H1 (cell line): ENCODE results near the gene DNER. TPM values are rescaled to one million over a fixed set of nuclear protein-coding genes. Genes with fewer than 3 reads are reported as not detected.

Experiments used
- CTCF ChIA-PET: fragments of 300-600 bp; sonication (Branson Sonifier 250); formaldehyde crosslinking; loops from one replicate; lab custom pipeline; 2021; ENCODE audit not compliant: partially characterized antibody; lab: Charles Lee
- POLR2A ChIA-PET: fragments of 300-600 bp; sonication (Branson Sonifier 250); formaldehyde crosslinking; loops from one replicate; lab custom pipeline; 2021; ENCODE audit warnings: inconsistent platforms; ENCODE audit not compliant: partially characterized antibody; lab: Charles Lee
- DNase-seq, 2 experiments: peaks; one replicate each; pipeline versions ENCODE4 v3.0.0 to v3.0.0-alpha.2; 2010 to 2022; ENCODE audit warnings: low spot score in 2 of 2, low read depth in 1 of 2, mixed read lengths in 1 of 2
- FAIRE-seq: peaks from 2 replicates; lab custom pipeline; 2011; peaks lifted over from hg19 to GRCh38; lab: Jason Lieb, UNC
- H2AFZ ChIP-seq: 2 replicates; pipeline ENCODE4 v1.8.1; 2012; ENCODE audit warnings: low read length, inconsistent platforms
- H2AK5ac ChIP-seq: 2 replicates; pipeline ENCODE4 v1.6.1; 2013; ENCODE audit warnings: low read depth, low read length
- H2BK120ac ChIP-seq: replicated peaks from 2 replicates; pipeline ENCODE3; 2013; ENCODE audit warnings: low read depth, low read length, inconsistent platforms
- H2BK12ac ChIP-seq: 2 replicates; pipeline ENCODE4 v1.6.1; 2013; ENCODE audit warnings: low read depth, low read length
- H2BK15ac ChIP-seq: 2 replicates; pipeline ENCODE4 v1.6.1; 2013; ENCODE audit warnings: low read length
- H2BK20ac ChIP-seq: 2 replicates; pipeline ENCODE4 v1.6.1; 2013; ENCODE audit warnings: low read length
- H2BK5ac ChIP-seq: 2 replicates; pipeline ENCODE4 v1.6.1; 2013; ENCODE audit warnings: low read depth, low read length
- H3K14ac ChIP-seq: 2 replicates; pipeline ENCODE4 v1.6.1; 2013; ENCODE audit warnings: inconsistent platforms; ENCODE audit not compliant: insufficient read length
- H3K18ac ChIP-seq: 2 replicates; pipeline ENCODE4 v1.6.1; 2013; ENCODE audit warnings: low read length; ENCODE audit errors: extremely low read depth
- H3K23ac ChIP-seq: 2 replicates; pipeline ENCODE4 v1.6.1; 2013; ENCODE audit warnings: inconsistent platforms; ENCODE audit not compliant: insufficient read length
- H3K23me2 ChIP-seq: 2 replicates; pipeline ENCODE4 v1.6.1; 2013; ENCODE audit warnings: low read depth, low read length
- H3K27ac ChIP-seq: 2 replicates; pipeline ENCODE4 v1.6.1; 2011; ENCODE audit warnings: low read depth, low read length, inconsistent platforms
- H3K27me3 ChIP-seq, 4 experiments: replicated peaks in 1 of 4; 1 replicate in 1 of 4; 2 replicates in 3 of 4; pipeline versions ENCODE4 v1.6.1 to v1.8.1; 2011 to 2013; ENCODE audit warnings: low read length in 3 of 4, mild to moderate bottlenecking in 3 of 4, inconsistent platforms in 2 of 4, mixed read lengths in 2 of 4, moderate library complexity in 1 of 4; ENCODE audit not compliant: control insufficient read depth in 3 of 4, insufficient read depth in 3 of 4; ENCODE audit errors: extremely low read depth in 1 of 4
- H3K36me3 ChIP-seq, 4 experiments: 2 replicates each; pipeline versions ENCODE4 v1.6.1 to v1.8.1; 2011 to 2013; ENCODE audit warnings: mild to moderate bottlenecking in 4 of 4, low read length in 3 of 4, moderate library complexity in 2 of 4, control low read depth in 1 of 4, inconsistent platforms in 1 of 4; ENCODE audit not compliant: insufficient read depth in 4 of 4, control insufficient read depth in 2 of 4
- H3K4ac ChIP-seq: replicated peaks from 2 replicates; pipeline ENCODE3; 2013; ENCODE audit warnings: low read length, low read depth, mixed read lengths, inconsistent platforms; ENCODE audit not compliant: insufficient read length
- H3K4me1 ChIP-seq, 4 experiments: replicated peaks in 1 of 4; 1 replicate in 1 of 4; 2 replicates in 3 of 4; pipeline versions ENCODE4 v1.6.1 to v1.8.1; 2011 to 2013; ENCODE audit warnings: low read length in 3 of 4, inconsistent platforms in 2 of 4, mixed read lengths in 1 of 4; ENCODE audit not compliant: insufficient read depth in 4 of 4, control insufficient read depth in 3 of 4
- H3K4me2 ChIP-seq, 2 experiments: 2 replicates each; pipeline versions ENCODE4 v1.6.1 to v1.8.1; 2011 to 2013; ENCODE audit warnings: low read depth in 2 of 2, low read length in 2 of 2, control low read depth in 1 of 2, inconsistent platforms in 1 of 2, mild to moderate bottlenecking in 1 of 2; ENCODE audit not compliant: insufficient read depth in 1 of 2
- H3K4me3 ChIP-seq, 4 experiments: fragments of 200-600, 300-600 bp in 1 of 4; sonication (generic), shearing (Covaris generic), sonication (Bioruptor Twin) in 1 of 4; 2 replicates each; pipeline versions ENCODE4 v1.5.1 to v1.8.1; 2011 to 2016; ENCODE audit warnings: low read length in 4 of 4, low read depth in 3 of 4, control low read depth in 2 of 4, inconsistent platforms in 2 of 4, mild to moderate bottlenecking in 2 of 4, mixed read lengths in 1 of 4, moderate library complexity in 1 of 4; ENCODE audit not compliant: insufficient read depth in 2 of 4; ENCODE audit errors: extremely low read depth in 1 of 4
- H3K56ac ChIP-seq: replicated peaks from 2 replicates; pipeline ENCODE3; 2013; ENCODE audit warnings: low read depth, mild to moderate bottlenecking, mixed read lengths, low read length, inconsistent platforms; ENCODE audit not compliant: insufficient read length
- H3K79me1 ChIP-seq: 2 replicates; pipeline ENCODE4 v1.6.1; 2013; ENCODE audit warnings: low read depth, low read length, control low read depth
- H3K79me2 ChIP-seq, 2 experiments: 2 replicates each; pipeline versions ENCODE4 v1.6.1 to v1.8.1; 2012 to 2013; ENCODE audit warnings: low read length in 2 of 2, mild to moderate bottlenecking in 2 of 2, inconsistent platforms in 1 of 2; ENCODE audit not compliant: insufficient read depth in 2 of 2, control insufficient read depth in 1 of 2
- H3K9ac ChIP-seq, 4 experiments: replicated peaks in 1 of 4; 1 replicate in 1 of 4; 2 replicates in 3 of 4; pipeline versions ENCODE4 v1.6.1 to v1.8.1; 2011 to 2013; ENCODE audit warnings: low read depth in 3 of 4, low read length in 3 of 4, control low read depth in 2 of 4, mild to moderate bottlenecking in 2 of 4, moderate library complexity in 2 of 4, inconsistent platforms in 1 of 4; ENCODE audit errors: extremely low read depth in 1 of 4
- H3K9me3 ChIP-seq, 2 experiments: 2 replicates each; pipeline versions ENCODE4 v1.6.1 to v1.8.1; 2012 to 2013; ENCODE audit warnings: mild to moderate bottlenecking in 2 of 2, moderate library complexity in 2 of 2, control low read depth in 1 of 2, inconsistent platforms in 1 of 2, low read depth in 1 of 2, low read length in 1 of 2, mixed read lengths in 1 of 2; ENCODE audit not compliant: insufficient read depth in 2 of 2
- H4K20me1 ChIP-seq, 2 experiments: replicated peaks in 1 of 2; 2 replicates each; pipeline versions ENCODE3 to v1.8.1; 2011 to 2013; ENCODE audit warnings: inconsistent platforms in 2 of 2, low read length in 2 of 2, mild to moderate bottlenecking in 1 of 2; ENCODE audit not compliant: insufficient read depth in 2 of 2, control insufficient read depth in 1 of 2
- H4K5ac ChIP-seq: 2 replicates; pipeline ENCODE4 v1.6.1; 2013; ENCODE audit warnings: low read length, low read depth, mixed read lengths, inconsistent platforms; ENCODE audit not compliant: insufficient read length
- H4K8ac ChIP-seq: 2 replicates; pipeline ENCODE4 v1.8.0; 2013; ENCODE audit warnings: mild to moderate bottlenecking, moderate library complexity, low read length, inconsistent platforms; ENCODE audit not compliant: insufficient read depth; ENCODE audit errors: extremely low read depth
- H4K91ac ChIP-seq: replicated peaks from 2 replicates; pipeline ENCODE3; 2013; ENCODE audit warnings: low read length, mixed read lengths, inconsistent platforms; ENCODE audit not compliant: insufficient read length
- E2F6 ChIP-seq: IDR thresholded peaks from 2 replicates; pipeline ENCODE4 v1.6.1; 2012; ENCODE audit warnings: inconsistent platforms
- EGR1 ChIP-seq: IDR thresholded peaks from 2 replicates; pipeline ENCODE4 v1.6.1; 2011; ENCODE audit warnings: low read depth, low read length, borderline replicate concordance
- JUN ChIP-seq: IDR thresholded peaks from 2 replicates; pipeline ENCODE4 v1.6.1; 2011; ENCODE audit warnings: low read depth, mild to moderate bottlenecking, improper control_type of control experiment, low read length
- RAD21 ChIP-seq, 2 experiments: IDR thresholded peaks in 1 of 2; conservative IDR thresholded peaks in 1 of 2; 2 replicates each; pipeline ENCODE4 v1.6.1; 2011; ENCODE audit warnings: low read depth in 2 of 2, low read length in 2 of 2, improper control_type of control experiment in 1 of 2, inconsistent platforms in 1 of 2, mild to moderate bottlenecking in 1 of 2, moderate library complexity in 1 of 2
- SAP30 ChIP-seq: fragments of 300-600 bp; sonication (generic); IDR thresholded peaks from 2 replicates; pipeline ENCODE4 v1.7.1; 2012; ENCODE audit warnings: low read length, moderate library complexity, mild to moderate bottlenecking, inconsistent platforms; ENCODE audit not compliant: insufficient read depth, insufficient replicate concordance
- YY1 ChIP-seq: IDR thresholded peaks from 2 replicates; pipeline ENCODE4 v1.6.1; 2011; ENCODE audit warnings: low read depth, mild to moderate bottlenecking, low read length
- WGBS, 2 experiments: shearing (Covaris generic) in 1 of 2; methylation state at CpG; one replicate each; pipeline versions ENCODE4 v1.1.6 to v1.1.7; 2013 to 2015; ENCODE audit warnings: low lambda C conversion rate in 2 of 2, mixed read lengths in 2 of 2, inconsistent platforms in 1 of 2, low coverage in 1 of 2, missing lambda C conversion rate in 1 of 2; ENCODE audit not compliant: insufficient replicate concordance in 2 of 2, insufficient coverage in 1 of 2, insufficient read length in 1 of 2; ENCODE audit errors: extremely low coverage in 1 of 2, missing lambda C conversion rate in 1 of 2; 5-methylcytosine and 5-hydroxymethylcytosine counted together
- polyA plus RNA-seq, 7 experiments: library from polyadenylated mRNA; depleted of rRNA in 3 of 7; stranded (reverse) in 5 of 7; unstranded in 2 of 7; fragments of >200 nt in 5 of 7; fragments of 200-250 nt in 2 of 7; gene quantifications; 1 replicate in 5 of 7; 2 replicates in 1 of 7; 4 replicates in 1 of 7; pipeline versions ENCODE4 v1.2.1 to v1.2.3, GENCODE V29; 2011 to 2013; ENCODE audit warnings: missing spikeins in 2 of 7, mixed read lengths in 2 of 7
- total RNA-seq: library from RNA; stranded (reverse); fragmentation: NEBNext Ultra II Directional; extraction: Animal tissue kit (Norgen Biotek cat#: 25700); gene quantifications from 2 replicates; pipeline ENCODE4 v1.2.1, GENCODE V29; 2021
- TF ChIP-seq, protein P1 (sequence below): IDR thresholded peaks from 2 replicates; pipeline ENCODE4 v1.6.1; 2011; ENCODE audit warnings: low read length, improper control_type of control experiment

DNER gene
- total and polyA plus RNA-seq, 2 of the 8 experiments (the other 6 are each of a cell fraction or from before 2014, with no cell fraction given) = 6.8 to 16.3 TPM

GRCh38 chr2:229627728-229628127 is 86.6 kb downstream of the DNER start:
- H4K5ac ChIP-seq = no peak overlapping the region
- H3K27me3 ChIP-seq = no peaks in the 10 kb centered on the region
- no peak overlapping the region for H3K4ac ChIP-seq
- no peak overlapping the region for H3K14ac ChIP-seq
- H2BK5ac ChIP-seq = no peak overlapping the region
- no peak overlapping the region for H3K27ac ChIP-seq
- no peak overlapping the region for H2BK120ac ChIP-seq
- no peak overlapping the region for H3K4me2 ChIP-seq
- no peak overlapping the region for H4K91ac ChIP-seq
- no peaks in the 10 kb centered on the region for H3K23me2 ChIP-seq
- FAIRE-seq (no peak), DNase-seq (no peak)
- ChIA-PET CTCF (interaction anchor here (0.7 to 1.3 kb wide), 3 partner anchors 9 to 84 kb away, joined by 3 read pairs; no protein-coding TSS in a partner anchor), POLR2A (no interaction called here)
- 0 out of 2 replicates have a peak overlapping the region, but pooled peaks have one; percentile 14 for H2BK12ac ChIP-seq
- no peak overlapping the region for H3K9ac ChIP-seq
- no peak overlapping the region for H2AK5ac ChIP-seq
- TF ChIP-seq JUN (no peak), E2F6 (no peak), SAP30 (no peak), EGR1 (no peak), RAD21 (IDR thresholded peaks at IDR 0.05 in 1 of 2, conservative IDR thresholded peaks at IDR 0.05 in 1 of 2; ENCODE audit: low read depth in 2 of 2, low read length in 2 of 2) (no peak), YY1 (0 out of 2 replicates have a peak, but pooled peaks have one; percentile 17)
- TF ChIP-seq, protein P1, sequence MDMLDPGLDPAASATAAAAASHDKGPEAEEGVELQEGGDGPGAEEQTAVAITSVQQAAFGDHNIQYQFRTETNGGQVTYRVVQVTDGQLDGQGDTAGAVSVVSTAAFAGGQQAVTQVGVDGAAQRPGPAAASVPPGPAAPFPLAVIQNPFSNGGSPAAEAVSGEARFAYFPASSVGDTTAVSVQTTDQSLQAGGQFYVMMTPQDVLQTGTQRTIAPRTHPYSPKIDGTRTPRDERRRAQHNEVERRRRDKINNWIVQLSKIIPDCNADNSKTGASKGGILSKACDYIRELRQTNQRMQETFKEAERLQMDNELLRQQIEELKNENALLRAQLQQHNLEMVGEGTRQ = no peak
- H3K36me3 ChIP-seq = no peaks in the 10 kb centered on the region
- H3K56ac ChIP-seq = no peak overlapping the region
- no peak overlapping the region for H3K18ac ChIP-seq
- no peak overlapping the region for H2BK20ac ChIP-seq
- WGBS, 2 experiments = 77% methylated on average over 3 of the region's 3 CpGs; no CpG with 5 or more reads in 1 of the 2 experiments
- H2AFZ ChIP-seq = no peak overlapping the region
- no peaks in the 10 kb centered on the region for H3K79me2 ChIP-seq
- H4K20me1 ChIP-seq = no peaks in the 10 kb centered on the region
- no peaks in the 10 kb centered on the region for H3K79me1 ChIP-seq
- H3K4me1 ChIP-seq = peaks cover 0 to 3% (median 1%) of the 10 kb centered on the region in 4 experiments; a peak in 3 of 7 replicates
- no peak overlapping the region for H3K23ac ChIP-seq
- no peak overlapping the region for H2BK15ac ChIP-seq
- H3K9me3 ChIP-seq = no peaks in the 10 kb centered on the region
- no peak overlapping the region for H3K4me3 ChIP-seq
- no peak overlapping the region for H4K8ac ChIP-seq
